HG03520 (cell line): Measurements from ENCODE around the gene MALAT1.
"Not testable (repeated sequence)": the region's sequence is repeated elsewhere in the genome, so short reads cannot be mapped to it uniquely, and the experiment has no call there.

Source experiments
- ATAC-seq: cut with Tn5 transposase; IDR thresholded peaks from one replicate; pipeline ENCODE4 v1.9.1; 2021; ENCODE audit warnings: mild to moderate bottlenecking, moderate library complexity; ENCODE audit not compliant: unreplicated experiment

MALAT1 gene

GRCh38 chr11:65516135-65516968 lies 17.5 kb downstream of the MALAT1 start:
- no peak for ATAC-seq

GRCh38 chr11:65518941-65519549 lies 20.2 kb downstream of the MALAT1 start:
- ATAC-seq = not testable (repeated sequence)

- not testable (repeated sequence) for ATAC-seq
Observed at GRCh38 chr11:65521777-65522521, 23.1 kb downstream of the MALAT1 start.

- not testable (repeated sequence) for ATAC-seq
Observed at GRCh38 chr11:65522718-65523630, 24.1 kb downstream of the MALAT1 start.

- ATAC-seq = not testable (repeated sequence)
Observed at GRCh38 chr11:65523631-65523968, 24.8 kb downstream of the MALAT1 start.

GRCh38 chr11:65524014-65524740 lies 25.3 kb downstream of the MALAT1 start:
- no peak for ATAC-seq

GRCh38 chr11:65524741-65525545 lies 26.1 kb downstream of the MALAT1 start, which contains the start of gene SCYL1:
TSS of gene SCYL1 (plus strand) at chr11:65525083. CDS start at chr11:65525154, 71 bp downstream.
- no peak for ATAC-seq

- ATAC-seq = no peak
Observed at GRCh38 chr11:65525546-65526480, 27.0 kb downstream of the MALAT1 start.

- no peak for ATAC-seq
Observed at GRCh38 chr11:65526744-65527143, 27.9 kb downstream of the MALAT1 start.

GRCh38 chr11:65528819-65529350 lies 30.0 kb downstream of the MALAT1 start:
- ATAC-seq = no peak

GRCh38 chr11:65529475-65530156 lies 30.8 kb downstream of the MALAT1 start:
- no peak for ATAC-seq

- no peak for ATAC-seq
Observed at GRCh38 chr11:65530157-65530496, 31.3 kb downstream of the MALAT1 start.

- no peak for ATAC-seq
Observed at GRCh38 chr11:65532388-65533064, 33.7 kb downstream of the MALAT1 start.

GRCh38 chr11:65535102-65535501 lies 36.3 kb downstream of the MALAT1 start:
- no peak for ATAC-seq

- no peak for ATAC-seq
Observed at GRCh38 chr11:65536412-65537295, 37.8 kb downstream of the MALAT1 start.

GRCh38 chr11:65537296-65537597 lies 38.4 kb downstream of the MALAT1 start:
- ATAC-seq = no peak
